ENCODE measurements around the gene KLHL20. TPM values are rescaled to one million over a fixed set of nuclear protein-coding genes. Genes with fewer than 3 reads are reported as not detected.
"Not testable (repeated sequence)": the region's sequence is repeated elsewhere in the genome, so short reads cannot be mapped to it uniquely, and the experiment has no call there.

KLHL20 gene
- total RNA-seq, 1 donor from 2014 or later, result 38.1 TPM

DNA sequence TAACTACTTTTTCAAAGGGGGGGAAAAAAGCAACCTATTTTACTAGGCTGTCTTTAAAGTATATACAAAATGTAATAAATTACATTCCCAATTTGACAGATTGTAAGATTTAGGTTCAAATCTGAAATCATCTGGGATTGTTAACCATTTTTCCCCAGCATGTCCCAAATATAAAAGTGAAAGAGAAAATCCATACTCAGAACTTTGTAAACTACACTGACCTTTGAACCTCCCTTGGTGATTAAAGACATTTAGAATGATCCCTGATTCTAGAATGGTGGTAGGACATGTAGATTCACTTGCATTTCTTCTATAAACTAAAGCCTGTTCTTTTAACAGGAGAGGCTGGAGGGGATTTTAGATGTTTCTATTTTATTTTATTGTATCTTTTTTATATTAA is 39.0 kb downstream of the KLHL20 start:
- no peak for DNase-seq (ENCODE audit: low read depth in 2 of 2)

DNA sequence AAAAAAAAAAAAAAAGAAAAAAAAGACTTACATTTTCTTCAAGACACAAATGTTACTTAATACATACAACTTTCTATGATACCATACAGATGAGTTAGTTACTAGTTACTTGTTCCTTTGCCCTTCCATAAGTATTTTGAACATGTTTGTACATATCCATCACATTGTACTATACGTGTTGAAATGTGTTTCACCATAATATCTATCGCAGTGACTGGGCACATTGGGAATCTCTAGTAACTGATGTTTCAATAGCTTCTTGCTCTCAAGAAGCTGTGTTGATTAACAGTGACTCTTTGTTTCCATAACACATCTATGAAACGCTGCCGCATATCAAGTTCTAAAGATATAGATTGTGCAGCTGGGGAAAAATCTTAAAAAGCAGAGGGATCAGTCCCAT is 42.9 kb downstream of the KLHL20 start:
- DNase-seq (ENCODE audit: low read depth in 2 of 2), result no peak

DNA sequence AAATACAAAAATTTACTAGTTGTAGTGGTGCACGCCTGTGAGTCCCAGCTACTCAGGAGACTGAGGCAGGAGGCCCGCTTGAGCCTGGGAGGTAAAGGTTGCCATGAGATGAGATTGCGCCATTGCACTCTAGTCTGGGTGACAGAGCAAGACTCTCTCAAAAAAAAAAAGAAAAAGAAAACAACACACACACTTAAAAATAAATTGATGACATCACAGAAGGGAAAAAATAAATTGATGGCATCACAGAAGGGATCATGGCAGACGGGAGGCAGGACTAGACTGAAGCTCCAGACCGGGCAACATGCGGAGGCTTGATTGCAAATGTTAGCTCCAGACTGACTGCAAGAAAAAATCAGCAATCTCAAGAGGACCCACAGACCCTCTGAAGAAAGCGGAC is 43.3 kb downstream of the KLHL20 start:
- DNase-seq (ENCODE audit: low read depth in 2 of 2), result no peak

DNA sequence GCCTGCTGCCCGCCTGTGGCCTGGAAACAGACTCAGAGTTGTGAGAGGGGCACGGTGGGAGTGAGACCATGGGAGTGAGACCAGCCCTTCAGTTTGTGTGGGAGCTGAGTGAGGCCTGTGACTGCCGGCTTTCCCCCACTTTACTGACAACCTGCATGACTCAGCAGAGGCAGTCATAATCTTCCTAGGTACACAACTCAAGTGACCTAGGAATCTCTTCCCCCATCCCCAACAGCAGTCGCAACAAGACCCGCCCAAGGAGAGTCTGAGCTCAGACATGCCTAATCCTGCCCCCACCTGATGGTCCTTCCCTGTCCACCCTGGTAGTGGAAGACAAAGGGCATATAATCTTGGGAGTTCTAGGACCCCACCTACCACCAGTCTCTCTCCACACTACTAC is 44.2 kb downstream of the KLHL20 start:
- DNase-seq (ENCODE audit: low read depth in 2 of 2), result no peak

DNA sequence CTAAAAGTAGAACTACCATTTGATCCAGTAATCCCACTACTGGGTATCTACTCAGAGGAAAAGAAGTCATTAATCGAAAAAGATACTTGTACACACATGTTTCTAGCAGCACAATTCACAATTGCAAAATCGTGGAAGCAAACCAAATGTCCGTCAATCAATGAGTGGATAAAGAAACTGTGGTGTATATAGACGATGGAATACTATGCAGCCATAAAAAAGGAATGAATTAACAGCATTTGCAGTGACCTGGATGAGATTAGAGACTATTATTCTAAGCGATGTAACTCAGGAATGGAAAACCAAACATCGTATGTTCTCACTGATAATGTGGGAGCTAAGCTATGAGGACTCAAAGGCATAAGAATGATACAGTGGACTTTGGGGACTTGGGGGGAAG is 49.5 kb downstream of the KLHL20 start:
- DNase-seq (ENCODE audit: low read depth in 2 of 2), result not testable (repeated sequence)

DNA sequence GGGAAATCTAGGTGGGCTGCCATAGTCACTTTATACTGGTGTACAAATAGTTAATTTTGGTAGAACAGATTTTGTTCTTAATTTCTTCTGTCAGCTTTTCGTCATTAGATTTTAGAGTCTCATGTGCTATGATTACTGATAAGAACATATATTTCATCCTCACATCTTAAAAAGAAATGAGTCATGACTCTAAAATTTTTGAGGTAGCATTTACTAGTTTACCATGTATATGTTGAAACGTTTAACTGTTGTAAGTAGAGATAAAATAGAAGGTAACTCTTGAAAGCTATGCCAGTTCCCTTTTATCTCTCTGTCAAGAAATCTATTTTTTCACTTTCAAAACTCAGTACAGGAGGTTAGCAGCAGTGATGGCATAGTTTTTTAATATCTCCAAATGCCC is 53.4 kb downstream of the KLHL20 start:
- no peak for DNase-seq (ENCODE audit: low read depth in 2 of 2)

DNA sequence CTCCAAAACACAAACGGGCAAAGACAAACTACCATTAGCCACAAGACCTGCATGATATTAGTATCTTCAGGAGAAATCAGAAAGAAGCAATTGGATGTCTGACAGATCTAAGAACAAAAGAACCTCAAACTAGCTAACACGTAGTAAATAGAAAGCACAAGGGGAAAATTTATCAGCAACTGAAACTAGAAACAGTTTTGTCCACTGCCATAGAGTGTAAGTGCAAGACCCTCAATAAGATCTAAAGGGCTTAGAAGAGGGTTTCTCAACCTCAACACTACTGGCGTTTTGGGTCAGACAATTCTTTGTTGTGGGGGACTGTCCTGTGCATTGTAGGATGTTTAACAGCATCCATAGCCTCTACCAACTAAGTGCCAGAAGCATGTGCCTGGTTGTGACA is 54.0 kb downstream of the KLHL20 start:
- DNase-seq (ENCODE audit: low read depth in 2 of 2), result no peak

DNA sequence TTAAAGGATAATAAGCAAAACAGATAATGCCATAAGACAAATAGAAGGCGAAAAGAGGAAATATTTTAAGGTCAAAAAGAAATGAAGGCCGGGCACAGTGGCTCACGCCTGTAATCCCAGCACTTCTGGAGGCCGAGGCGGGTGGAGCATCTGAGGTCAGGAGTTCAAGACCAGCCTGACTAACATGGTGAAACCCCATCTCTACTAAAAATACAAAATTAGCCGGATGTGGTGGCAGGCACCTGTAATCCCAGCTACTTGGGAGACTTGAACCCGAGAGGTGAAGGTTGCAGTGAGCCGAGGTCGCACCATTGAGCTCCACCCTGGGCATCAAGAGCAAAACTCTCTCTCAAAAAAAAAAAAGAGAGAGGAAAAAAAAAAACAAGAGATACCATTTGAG is 55.5 kb downstream of the KLHL20 start:
- not testable (repeated sequence) for DNase-seq (ENCODE audit: low read depth in 2 of 2)

DNA sequence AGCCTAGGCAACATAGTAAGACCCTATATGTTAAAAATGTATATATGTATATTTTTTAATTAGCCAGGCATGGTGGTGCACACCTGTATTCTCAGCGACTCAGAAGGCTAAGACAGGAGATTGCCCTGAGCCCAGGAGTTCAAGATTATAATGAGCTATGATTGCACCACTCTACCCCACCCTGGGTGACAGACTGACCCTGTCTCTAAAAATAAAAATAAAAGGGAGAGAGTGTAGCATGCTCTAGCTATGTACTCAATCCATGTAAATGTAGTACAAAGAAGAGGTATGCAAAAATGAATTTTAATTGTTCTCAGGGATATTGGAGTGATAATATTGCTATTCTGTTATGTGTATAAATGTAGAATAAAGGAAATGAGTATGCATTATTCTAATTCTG is 56.8 kb downstream of the KLHL20 start:
- no peak for DNase-seq (ENCODE audit: low read depth in 2 of 2)

DNA sequence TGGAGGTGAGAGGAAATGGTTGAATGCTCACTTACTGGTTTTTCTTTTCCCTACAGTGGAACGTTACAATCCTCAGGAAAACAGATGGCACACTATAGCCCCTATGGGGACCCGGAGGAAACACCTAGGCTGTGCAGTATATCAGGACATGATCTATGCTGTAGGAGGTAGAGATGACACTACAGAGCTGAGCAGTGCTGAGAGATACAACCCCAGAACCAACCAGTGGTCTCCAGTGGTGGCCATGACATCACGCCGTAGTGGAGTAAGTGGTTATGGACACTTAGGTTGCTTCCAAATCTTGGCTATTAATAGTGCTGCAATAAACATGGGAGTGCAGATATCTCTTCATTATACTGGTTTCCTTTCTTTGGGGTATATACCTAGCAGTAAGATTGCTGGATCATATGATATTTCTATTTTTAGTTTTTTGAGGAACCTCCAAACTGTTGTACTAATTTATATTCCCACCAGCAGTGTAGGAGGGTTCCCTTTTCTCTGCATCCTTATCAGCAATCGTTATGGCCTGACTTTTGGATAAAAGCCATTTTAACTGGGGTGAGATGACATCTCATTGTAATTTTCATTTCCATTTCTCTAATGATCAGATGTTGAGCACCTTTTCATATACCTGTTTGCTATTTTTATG is 60.9 kb downstream of the KLHL20 start:
- DNase-seq (ENCODE audit: low read depth in 2 of 2), result no peak

DNA sequence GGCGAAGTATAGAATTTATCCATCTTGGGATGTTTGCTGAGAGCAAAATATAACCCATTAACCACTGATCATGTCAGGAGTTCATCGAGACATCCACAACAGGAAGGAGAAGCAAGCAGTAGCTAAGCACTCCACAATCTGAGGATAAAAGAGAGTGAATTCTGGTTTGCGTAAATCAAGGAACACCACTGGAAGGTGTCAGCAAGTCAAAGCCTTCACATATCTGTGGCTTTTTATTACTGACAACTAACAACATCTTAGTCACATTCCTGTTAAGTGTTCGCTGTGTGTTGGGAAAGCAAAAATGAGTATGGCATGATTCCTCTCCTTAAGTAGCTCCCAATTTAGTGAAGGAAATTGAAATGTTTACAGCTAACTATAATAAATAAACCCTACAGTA is 65.2 kb downstream of the KLHL20 start:
- DNase-seq (ENCODE audit: low read depth in 2 of 2), result no peak

DNA sequence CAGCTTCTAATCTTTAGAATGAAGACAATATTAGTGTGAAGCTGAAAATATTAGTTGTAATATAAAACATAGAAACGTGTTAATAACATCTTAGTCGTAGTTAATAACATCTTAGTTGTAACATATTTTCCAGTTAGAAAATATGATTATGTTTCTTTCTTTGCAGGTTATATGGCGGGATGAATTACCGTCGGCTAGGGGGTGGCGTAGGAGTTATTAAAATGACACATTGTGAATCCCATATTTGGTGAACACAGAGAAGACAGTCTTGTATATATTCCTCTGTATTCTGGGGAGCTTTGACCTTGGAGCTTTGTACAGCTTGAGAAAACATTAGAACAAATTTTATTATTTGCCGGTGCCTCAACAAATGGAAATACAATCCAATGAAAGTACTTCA is 70.2 kb downstream of the KLHL20 start:
- DNase-seq (ENCODE audit: low read depth in 2 of 2), result no peak

DNA sequence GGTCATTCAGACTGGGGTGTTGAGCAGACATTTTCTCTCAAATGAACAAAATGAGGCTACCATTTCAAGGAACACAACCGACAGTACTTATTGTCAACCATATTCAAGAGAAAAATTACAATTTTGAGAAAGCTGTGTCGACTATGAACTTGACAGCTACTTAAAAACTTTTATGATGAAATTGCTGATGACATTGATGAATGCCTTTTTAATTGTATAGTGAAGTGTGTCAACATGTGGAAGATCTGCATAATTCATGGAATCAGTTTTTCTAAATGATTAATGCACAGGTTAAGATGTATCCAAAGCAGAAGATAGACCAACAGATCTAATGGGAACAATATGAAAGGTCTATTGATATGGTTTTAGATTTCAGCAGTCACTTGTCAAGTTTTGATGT is 75.1 kb downstream of the KLHL20 start:
- DNase-seq (ENCODE audit: low read depth in 2 of 2), result no peak

DNA sequence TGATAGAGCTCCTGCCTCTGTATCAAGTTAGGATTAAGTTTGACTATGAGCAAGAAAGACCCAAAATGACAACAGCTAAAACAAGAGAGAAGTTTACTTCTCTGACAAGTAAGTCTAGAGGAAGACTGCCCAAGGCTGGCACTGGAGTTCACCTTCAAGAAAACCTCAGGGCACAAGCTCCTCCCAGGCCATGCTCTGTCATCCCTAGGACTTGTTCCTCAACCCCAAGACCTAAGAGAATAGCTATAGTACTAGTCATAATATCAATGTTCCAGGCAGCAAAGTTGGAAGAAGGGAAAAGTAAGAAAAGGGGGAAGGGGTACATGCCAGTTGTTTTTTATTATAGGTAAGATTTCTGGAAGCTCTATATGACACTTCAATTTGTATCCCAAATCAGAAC is 83.3 kb downstream of the KLHL20 start:
- no peak for DNase-seq (ENCODE audit: low read depth in 2 of 2)

DNA sequence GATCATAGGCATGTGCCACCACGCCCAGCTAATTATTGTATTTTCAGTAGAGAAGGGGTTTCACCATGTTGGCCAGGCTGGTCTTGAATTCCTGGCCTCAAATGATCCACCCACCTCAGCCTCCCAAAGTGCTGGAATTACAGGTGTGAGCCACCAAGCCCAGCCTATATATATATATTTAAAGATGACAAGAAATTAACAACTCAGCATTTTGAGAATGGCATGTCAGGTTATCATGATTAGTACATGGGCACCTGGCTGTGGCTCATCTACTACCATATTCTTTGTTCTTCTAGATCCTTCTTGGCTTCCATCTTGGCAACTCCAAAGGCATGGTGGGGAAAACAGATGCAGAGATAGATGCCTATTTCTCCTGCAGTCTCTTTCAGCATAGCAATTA is 85.2 kb downstream of the KLHL20 start:
- DNase-seq (ENCODE audit: low read depth in 2 of 2), result not testable (repeated sequence)

DNA sequence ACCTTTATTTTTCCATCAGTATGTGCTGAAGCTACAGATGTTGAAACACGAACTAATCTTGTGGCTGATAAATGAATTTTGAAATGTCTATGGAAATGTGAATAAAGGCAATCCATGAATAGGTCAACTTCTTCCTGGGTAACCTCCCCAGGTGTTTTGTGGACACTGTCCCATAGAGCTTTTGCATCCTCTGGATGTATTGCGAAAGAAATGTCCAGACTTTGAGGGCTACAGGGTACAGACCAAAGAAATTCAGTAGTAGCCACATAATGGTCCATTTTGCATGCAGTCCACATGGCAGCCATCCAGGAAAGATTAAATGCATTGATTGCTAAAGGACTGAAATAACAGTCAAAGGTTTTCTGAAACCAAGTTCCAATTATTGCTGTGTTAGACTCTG is 88.2 kb downstream of the KLHL20 start:
- peak in 1 of 2 donors; percentile 13 for DNase-seq (ENCODE audit: low read depth in 2 of 2)

DNA sequence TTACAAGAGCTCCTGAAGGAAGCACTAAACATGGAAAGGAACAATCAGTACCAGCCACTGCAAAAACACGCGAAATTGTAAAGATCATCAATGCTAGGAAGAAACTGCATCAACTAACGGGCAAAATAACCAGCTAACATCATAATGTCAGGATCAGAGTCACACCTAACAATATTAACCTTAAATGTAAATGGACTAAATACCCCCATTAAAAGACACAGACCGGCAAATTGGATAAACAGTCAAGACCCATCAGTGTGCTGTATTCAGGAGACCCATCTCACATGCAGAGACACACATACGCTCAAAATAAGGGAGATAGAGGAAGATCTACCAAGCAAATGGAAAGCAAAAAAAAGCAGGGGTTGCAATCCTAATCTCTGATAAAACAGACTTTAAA is 98.9 kb downstream of the KLHL20 start:
- DNase-seq (ENCODE audit: low read depth in 2 of 2), result not testable (repeated sequence)

DNA sequence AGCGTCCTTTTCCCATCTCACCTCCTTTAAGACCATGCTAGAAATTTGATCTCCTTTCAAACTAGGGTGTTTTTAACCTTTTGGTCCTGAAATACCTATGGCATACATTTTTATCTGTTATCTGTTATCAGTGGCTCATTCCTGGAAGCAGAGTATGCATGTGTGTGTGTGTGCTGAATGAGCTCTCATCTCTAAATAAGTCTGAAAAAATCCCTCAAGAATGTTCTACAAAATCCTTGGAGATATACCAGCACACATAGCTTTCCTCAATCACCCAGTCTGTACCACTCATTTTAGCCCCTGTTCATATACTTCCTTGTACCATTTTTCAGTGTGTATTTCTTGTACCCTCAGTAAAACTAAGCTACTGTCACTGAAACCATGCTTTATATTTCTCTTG is 103.7 kb downstream of the KLHL20 start:
- no peak for DNase-seq (ENCODE audit: low read depth in 2 of 2)

DNA sequence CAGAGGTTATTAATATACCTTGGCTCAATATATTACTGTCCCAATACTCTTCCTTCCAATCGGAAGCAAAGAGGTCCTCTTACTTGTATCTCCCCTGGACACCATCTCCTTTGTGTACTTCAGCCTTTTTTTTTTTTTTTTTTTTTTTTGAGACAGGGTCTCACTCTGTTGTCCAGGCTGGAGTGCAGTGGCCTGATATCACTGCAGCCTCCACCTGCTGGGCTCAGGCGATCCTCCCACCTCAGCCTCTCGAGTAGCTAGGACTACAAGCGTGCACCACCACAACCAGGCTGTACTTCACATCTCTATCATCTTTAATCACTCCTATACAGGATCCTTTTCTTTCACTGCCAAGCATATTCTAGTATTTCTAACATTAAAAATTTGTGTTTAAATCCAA is 106.9 kb downstream of the KLHL20 start:
- DNase-seq (ENCODE audit: low read depth in 2 of 2), result no peak

DNA sequence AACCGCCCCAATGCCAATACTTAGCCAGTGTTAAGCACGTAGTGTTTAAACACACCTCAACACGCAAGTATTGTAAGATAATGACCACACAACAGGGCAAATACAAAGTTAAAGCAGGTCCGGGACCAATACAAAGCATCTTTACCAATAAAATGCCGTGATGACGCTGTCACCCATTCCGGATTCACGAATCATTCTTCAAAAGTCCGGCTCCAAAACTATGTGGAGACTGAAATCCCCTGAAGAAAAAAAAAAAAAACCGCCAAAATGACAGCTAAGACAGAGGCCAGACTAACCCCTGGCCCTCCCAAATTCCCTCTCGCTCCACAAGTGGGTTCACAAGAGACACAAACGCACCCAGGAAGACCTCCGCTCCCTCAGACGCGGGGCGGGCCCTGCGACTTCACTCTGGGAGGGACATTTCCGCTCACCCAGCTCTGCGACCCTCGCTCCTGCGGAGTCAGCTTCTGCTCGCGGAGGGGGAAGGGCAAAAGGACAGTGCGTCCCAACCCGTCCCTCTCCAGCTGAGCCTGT is 109.1 kb downstream of the KLHL20 start:
- DNase-seq (ENCODE audit: low read depth in 2 of 2), result no peak

DNA sequence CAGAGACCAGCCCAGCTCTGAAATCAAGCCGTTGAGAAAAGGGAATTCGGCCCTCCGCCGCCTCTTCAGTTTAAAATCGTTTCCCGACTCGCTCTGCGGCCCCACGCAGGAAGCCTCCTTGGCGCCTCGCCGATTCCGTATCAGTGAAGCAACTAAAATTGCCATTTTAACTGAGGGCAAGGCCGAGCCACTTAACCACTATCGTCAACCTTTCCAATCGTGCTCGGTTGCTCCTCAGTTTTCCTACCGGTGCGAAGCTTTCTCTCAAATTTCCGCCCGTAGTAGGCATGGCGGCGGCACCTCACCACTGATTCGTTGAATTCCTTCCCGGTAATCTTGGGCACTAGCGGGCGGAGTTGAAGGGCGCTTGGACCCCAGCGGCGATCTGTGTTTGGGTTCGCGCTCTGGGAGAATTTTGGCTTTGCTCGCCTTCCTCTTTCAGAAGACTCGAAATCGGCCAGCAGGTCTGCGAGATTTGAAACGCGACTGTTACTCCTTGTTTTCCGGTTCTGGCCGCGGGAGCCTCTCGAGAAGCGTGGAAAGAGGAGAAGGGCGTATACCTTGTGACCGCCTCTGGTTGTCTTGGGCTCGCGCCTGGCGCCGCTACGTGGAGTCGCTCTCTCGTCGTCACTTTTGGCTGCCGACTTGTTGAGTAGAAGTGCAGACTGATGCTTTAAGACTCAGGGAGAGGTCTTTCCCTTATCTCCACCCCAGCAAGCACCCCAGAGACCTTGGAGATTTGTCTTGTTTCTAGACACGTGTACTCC is 109.7 kb downstream of the KLHL20 start, which contains the start of the genes CENPL and DARS2:
Gene CENPL (minus strand): TSS at position 569 of the 767 bp plus-strand sequence. CDS start 13,584 bp downstream, outside the sequence.
Gene DARS2 (plus strand): TSS at position 359 of the 767 bp plus-strand sequence. CDS start 557 bp downstream, outside the sequence.
- peak; percentile 99 for DNase-seq (ENCODE audit: low read depth in 2 of 2)

DNA sequence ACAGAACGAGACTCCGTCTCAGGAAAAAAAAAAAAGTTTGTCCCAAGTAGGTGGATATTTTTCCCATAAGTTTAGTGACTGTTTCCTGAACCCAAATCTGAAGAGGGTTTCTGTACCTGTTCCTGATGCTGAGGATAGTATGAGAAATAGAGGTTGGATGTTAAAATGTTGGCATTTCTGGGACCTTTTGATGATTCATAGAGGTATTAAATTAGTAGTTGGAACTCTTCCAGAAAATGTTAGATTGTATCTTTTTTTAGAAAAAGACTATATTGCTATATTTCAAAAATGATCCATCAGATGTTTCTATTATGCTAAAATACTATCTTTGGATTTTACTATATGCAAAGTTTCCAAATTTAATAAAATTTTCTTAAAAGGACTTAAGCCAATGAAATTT is 112.8 kb downstream of the KLHL20 start:
- no peak for DNase-seq (ENCODE audit: low read depth in 2 of 2)

DNA sequence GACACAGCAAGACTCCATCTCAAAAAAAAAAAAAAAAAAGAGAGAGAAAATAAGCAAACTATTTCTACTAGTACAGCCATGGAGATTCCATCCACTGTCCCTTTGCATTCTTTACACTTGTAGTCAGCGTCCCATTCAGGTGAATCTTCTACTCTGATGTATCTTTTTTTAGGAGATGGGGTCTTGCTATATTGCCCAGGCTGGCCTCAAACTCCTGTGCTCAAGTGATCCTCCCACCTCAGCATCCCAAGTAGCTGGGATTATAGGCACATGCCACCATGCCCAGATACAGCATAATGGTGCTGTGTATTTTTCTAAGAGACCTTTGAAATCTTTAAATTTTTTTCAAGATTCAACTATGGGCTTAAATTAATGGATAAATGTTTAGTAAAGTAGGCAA is 118.0 kb downstream of the KLHL20 start:
- no peak for DNase-seq (ENCODE audit: low read depth in 2 of 2)

All from lung microvascular endothelial cell (primary cell).